ENCODE data around the gene SPDYC. TPM values are rescaled to one million over a fixed set of nuclear protein-coding genes. Genes with fewer than 3 reads are reported as not detected.

SPDYC gene
- total and polyA plus RNA-seq, 2 of the 13 experiments (the other 11 are each of a cell fraction or from before 2014, with no cell fraction given) = 0.15 to 0.33 TPM

DNA sequence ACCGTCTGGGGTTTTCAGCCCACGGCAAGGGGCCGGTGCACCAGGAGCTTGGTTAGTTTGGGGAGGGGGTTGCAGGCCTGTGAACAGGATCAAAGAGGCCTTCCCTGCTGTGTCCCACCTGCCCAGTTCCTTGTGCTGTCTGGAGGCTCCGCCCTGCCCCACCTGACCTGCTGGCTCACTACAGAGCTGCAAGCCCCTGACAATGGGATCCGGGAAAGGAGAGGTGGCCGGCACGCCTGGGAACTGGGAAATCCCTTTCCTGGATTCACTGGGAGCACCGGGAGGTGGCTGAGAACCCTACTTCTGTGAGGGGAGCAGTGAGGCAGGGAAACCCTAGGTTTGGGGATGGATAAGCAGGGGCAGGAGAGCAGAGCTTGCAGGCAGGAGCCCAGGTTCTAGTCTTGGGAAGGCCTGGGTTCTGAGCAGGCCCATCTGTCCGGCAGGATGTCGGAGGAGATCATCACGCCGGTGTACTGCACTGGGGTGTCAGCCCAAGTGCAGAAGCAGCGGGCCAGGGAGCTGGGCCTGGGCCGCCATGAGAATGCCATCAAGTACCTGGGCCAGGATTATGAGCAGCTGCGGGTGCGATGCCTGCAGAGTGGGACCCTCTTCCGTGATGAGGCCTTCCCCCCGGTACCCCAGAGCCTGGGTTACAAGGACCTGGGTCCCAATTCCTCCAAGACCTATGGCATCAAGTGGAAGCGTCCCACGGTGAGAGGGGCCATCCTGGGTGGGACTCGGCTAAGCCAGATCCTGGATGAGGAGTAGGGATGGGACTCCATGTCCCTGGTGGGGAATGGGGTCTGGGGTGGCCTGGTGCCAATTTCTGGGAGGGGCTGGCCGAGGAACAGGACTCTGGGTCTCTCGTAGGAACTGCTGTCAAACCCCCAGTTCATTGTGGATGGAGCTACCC lies 12.5 kb downstream of the SPDYC start (continued):
- TF ChIP-seq, protein P1, sequence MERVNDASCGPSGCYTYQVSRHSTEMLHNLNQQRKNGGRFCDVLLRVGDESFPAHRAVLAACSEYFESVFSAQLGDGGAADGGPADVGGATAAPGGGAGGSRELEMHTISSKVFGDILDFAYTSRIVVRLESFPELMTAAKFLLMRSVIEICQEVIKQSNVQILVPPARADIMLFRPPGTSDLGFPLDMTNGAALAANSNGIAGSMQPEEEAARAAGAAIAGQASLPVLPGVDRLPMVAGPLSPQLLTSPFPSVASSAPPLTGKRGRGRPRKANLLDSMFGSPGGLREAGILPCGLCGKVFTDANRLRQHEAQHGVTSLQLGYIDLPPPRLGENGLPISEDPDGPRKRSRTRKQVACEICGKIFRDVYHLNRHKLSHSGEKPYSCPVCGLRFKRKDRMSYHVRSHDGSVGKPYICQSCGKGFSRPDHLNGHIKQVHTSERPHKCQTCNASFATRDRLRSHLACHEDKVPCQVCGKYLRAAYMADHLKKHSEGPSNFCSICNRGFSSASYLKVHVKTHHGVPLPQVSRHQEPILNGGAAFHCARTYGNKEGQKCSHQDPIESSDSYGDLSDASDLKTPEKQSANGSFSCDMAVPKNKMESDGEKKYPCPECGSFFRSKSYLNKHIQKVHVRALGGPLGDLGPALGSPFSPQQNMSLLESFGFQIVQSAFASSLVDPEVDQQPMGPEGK (CRISPR knock-in tag; IDR thresholded peaks at IDR 0.05) = no peak
- no peak for TF ChIP-seq ZFP36 (IDR thresholded peaks at IDR 0.05; ENCODE audit: borderline replicate concordance, low read depth, low read length, partially characterized antibody)
- TF ChIP-seq KMT2A (CRISPR knock-in tag; IDR thresholded peaks at IDR 0.05) = no peak
- TF ChIP-seq, protein P2, sequence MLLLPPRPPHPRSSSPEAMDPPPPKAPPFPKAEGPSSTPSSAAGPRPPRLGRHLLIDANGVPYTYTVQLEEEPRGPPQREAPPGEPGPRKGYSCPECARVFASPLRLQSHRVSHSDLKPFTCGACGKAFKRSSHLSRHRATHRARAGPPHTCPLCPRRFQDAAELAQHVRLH (CRISPR knock-in tag; IDR thresholded peaks at IDR 0.05; ENCODE audit: borderline replicate concordance, low read depth) = no peak
- TF ChIP-seq GZF1 (CRISPR knock-in tag; IDR thresholded peaks at IDR 0.05) = no peak
- no peak for TF ChIP-seq HMG20A (CRISPR knock-in tag; IDR thresholded peaks at IDR 0.05; ENCODE audit: borderline replicate concordance)
- no peak for TF ChIP-seq POLR2AphosphoS5 (IDR thresholded peaks at IDR 0.05; ENCODE audit: low read depth, low read length)
- TF ChIP-seq, protein P3, sequence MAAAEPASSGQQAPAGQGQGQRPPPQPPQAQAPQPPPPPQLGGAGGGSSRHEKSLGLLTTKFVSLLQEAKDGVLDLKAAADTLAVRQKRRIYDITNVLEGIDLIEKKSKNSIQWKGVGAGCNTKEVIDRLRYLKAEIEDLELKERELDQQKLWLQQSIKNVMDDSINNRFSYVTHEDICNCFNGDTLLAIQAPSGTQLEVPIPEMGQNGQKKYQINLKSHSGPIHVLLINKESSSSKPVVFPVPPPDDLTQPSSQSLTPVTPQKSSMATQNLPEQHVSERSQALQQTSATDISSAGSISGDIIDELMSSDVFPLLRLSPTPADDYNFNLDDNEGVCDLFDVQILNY (CRISPR knock-in tag; conservative IDR thresholded peaks at IDR 0.05) = no peak
- no peak for TF ChIP-seq ZC3H4 (CRISPR knock-in tag; IDR thresholded peaks at IDR 0.05; ENCODE audit: borderline replicate concordance)
- TF ChIP-seq, protein P4, sequence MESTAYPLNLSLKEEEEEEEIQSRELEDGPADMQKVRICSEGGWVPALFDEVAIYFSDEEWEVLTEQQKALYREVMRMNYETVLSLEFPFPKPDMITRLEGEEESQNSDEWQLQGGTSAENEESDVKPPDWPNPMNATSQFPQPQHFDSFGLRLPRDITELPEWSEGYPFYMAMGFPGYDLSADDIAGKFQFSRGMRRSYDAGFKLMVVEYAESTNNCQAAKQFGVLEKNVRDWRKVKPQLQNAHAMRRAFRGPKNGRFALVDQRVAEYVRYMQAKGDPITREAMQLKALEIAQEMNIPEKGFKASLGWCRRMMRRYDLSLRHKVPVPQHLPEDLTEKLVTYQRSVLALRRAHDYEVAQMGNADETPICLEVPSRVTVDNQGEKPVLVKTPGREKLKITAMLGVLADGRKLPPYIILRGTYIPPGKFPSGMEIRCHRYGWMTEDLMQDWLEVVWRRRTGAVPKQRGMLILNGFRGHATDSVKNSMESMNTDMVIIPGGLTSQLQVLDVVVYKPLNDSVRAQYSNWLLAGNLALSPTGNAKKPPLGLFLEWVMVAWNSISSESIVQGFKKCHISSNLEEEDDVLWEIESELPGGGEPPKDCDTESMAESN (CRISPR knock-in tag; conservative IDR thresholded peaks at IDR 0.05) = no peak
- no peak for TF ChIP-seq RAD21 (CRISPR knock-in tag; IDR thresholded peaks at IDR 0.05)
- no peak for TF ChIP-seq CHD2 (IDR thresholded peaks at IDR 0.05; ENCODE audit: low read depth, low read length)
- no peak for TF ChIP-seq ARNT (IDR thresholded peaks at IDR 0.05)
- TF ChIP-seq, protein P5, sequence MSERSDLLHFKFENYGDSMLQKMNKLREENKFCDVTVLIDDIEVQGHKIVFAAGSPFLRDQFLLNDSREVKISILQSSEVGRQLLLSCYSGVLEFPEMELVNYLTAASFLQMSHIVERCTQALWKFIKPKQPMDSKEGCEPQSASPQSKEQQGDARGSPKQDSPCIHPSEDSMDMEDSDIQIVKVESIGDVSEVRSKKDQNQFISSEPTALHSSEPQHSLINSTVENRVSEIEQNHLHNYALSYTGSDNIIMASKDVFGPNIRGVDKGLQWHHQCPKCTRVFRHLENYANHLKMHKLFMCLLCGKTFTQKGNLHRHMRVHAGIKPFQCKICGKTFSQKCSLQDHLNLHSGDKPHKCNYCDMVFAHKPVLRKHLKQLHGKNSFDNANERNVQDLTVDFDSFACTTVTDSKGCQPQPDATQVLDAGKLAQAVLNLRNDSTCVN (CRISPR knock-in tag; IDR thresholded peaks at IDR 0.05; ENCODE audit: borderline replicate concordance) = no peak
- TF ChIP-seq, protein P6, sequence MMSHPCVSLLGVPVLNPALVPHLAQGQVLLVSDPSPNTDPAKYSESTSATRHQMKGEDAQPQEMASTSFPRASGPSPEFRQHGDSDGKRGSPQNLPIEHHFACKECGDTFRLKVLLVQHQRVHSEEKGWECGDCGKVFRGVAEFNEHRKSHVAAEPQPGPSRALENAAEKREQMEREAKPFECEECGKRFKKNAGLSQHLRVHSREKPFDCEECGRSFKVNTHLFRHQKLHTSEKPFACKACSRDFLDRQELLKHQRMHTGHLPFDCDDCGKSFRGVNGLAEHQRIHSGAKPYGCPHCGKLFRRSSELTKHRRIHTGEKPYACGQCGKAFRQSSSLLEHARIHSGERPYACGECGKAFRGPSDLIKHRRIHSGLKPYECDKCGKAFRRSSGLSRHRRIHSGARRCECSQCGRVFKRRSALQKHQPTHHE (CRISPR knock-in tag; IDR thresholded peaks at IDR 0.05; ENCODE audit: borderline replicate concordance) = no peak
- TF ChIP-seq MBD4 (IDR thresholded peaks at IDR 0.05; ENCODE audit: borderline replicate concordance, low read length) = no peak
- no peak for TF ChIP-seq TBL1XR1 (IDR thresholded peaks at IDR 0.05; ENCODE audit: borderline replicate concordance, low read length, partially characterized antibody)
- TF ChIP-seq TCF12 (IDR thresholded peaks at IDR 0.05) = no peak
- no peak for TF ChIP-seq TCF12 (CRISPR knock-in tag; IDR thresholded peaks at IDR 0.05)
- no peak for TF ChIP-seq ZNF10 (CRISPR knock-in tag; IDR thresholded peaks at IDR 0.05; ENCODE audit: borderline replicate concordance, low read depth)
- TF ChIP-seq FOXA1 (IDR thresholded peaks at IDR 0.05) = no peak
- TF ChIP-seq FOXA1 (CRISPR knock-in tag; IDR thresholded peaks at IDR 0.05) = no peak
- TF ChIP-seq TEAD2 (CRISPR knock-in tag; IDR thresholded peaks at IDR 0.05) = no peak
- TF ChIP-seq ZNF30 (CRISPR knock-in tag; IDR thresholded peaks at IDR 0.05) = no peak

All from HepG2 (cell line).